Measurements from ENCODE around the gene GOLIM4. TPM values are rescaled to one million over a fixed set of nuclear protein-coding genes. Genes with fewer than 3 reads are reported as not detected.

GOLIM4 gene
- total RNA-seq, 3 donors from 2014 or later: 2.3 to 4.0 (median 2.4) TPM

DNA sequence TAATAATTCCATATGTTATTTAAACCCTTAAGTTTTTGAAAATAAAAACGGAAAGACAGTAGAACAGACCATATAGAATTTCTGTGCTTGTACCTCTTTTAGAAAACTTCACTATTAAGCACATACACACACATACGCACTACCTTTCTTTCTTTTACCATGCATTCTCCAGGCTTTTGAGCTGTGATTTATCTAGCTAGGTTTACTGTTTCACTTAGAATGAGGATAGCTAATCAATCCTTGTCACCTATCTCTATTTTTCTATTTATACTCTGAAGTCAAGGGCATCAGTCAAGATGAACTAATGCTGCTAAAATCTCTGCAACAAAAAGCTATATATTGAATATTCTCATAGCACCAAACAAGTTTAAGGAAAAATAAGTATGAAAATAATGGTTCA lies 43.2 kb downstream of the GOLIM4 start:
- H3K36me3 Mint-ChIP-seq (ENCODE audit: insufficient read depth): no peaks in the 10 kb centered on the region
- ATAC-seq (no peak), DNase-seq (no peak)
- H3K4me3 Mint-ChIP-seq: no peak overlapping the region
- H3K4me1 Mint-ChIP-seq (ENCODE audit: low read depth): no peaks in the 10 kb centered on the region
- H3K27me3 Mint-ChIP-seq (ENCODE audit: low read depth): peaks cover 3% of the 10 kb centered on the region
- H3K9me3 Mint-ChIP-seq: no peaks in the 10 kb centered on the region

DNA sequence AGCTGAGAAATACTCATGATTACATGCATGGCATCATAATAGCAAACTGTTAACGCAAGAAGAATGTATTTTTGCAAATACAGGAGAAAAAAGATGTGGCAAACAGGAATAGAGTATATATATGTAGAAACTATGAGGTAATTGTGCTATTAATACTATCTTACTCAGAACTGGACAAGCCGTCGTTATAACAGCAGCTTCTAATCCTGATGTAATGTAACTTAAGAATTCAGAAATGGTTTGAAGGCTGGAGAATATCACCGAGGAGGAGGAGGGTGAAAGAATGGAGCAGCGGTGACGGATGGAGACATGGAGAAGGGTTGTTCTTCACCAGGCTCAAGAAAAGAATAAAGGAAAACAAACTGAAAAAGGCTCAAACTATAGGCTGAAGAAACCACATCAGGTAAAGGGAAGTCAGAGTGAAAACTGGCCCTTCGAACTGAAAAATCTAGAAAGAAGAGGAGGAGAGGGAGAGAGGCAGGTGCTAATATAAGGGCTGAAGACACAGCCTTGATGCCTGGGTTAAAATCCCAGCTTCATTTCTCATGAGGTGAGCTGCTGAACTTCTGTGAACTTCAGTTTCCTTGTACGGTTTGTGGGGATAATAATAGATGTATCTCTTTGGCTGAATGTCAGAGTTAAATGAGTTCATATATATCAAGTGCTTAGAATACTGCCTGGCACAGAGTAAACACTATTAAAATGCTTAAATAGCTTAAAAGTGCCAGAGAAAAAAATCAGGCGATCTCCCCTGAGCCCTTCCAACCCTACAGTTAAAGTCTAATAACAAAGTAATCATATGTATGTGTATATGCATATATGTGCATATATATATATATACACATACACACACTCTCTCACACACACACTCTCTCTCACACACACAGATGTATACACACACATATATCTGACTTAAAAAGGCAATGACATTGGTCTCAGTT lies 43.9 kb downstream of the GOLIM4 start:
- H3K4me3 Mint-ChIP-seq: no peak overlapping the region
- H3K27me3 Mint-ChIP-seq (ENCODE audit: low read depth): peaks cover 3% of the 10 kb centered on the region
- DNase-seq (no peak), ATAC-seq (no peak)
- no peaks in the 10 kb centered on the region for H3K4me1 Mint-ChIP-seq (ENCODE audit: low read depth)
- no peaks in the 10 kb centered on the region for H3K36me3 Mint-ChIP-seq (ENCODE audit: insufficient read depth)
- H3K9me3 Mint-ChIP-seq: no peaks in the 10 kb centered on the region

DNA sequence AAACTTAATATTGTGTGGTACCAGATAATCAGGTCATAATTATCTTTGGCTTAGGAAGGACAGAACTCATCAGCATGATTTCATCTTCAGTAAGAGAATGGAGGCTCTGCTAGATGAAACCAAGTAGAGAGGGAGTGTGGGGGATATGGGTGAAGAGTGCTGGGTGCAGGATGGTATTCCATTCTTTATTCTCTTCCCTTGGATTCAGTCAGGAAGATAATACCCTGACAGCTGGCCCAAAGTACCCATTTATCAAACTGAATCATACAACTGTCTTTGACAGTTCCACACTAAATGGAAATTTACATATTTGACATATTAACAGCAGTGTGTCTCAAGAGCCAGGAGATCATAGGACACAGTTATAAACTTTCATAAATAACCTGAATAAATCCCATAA lies 44.7 kb downstream of the GOLIM4 start:
- Mint-ChIP-seq H3K36me3 (ENCODE audit: insufficient read depth) (no peaks in the 10 kb centered on the region), H3K4me3 (no peak overlapping the region), H3K4me1 (ENCODE audit: low read depth) (no peaks in the 10 kb centered on the region), H3K27me3 (ENCODE audit: low read depth) (peaks cover 3% of the 10 kb centered on the region), H3K9me3 (no peaks in the 10 kb centered on the region)
- ATAC-seq (no peak), DNase-seq (no peak)

DNA sequence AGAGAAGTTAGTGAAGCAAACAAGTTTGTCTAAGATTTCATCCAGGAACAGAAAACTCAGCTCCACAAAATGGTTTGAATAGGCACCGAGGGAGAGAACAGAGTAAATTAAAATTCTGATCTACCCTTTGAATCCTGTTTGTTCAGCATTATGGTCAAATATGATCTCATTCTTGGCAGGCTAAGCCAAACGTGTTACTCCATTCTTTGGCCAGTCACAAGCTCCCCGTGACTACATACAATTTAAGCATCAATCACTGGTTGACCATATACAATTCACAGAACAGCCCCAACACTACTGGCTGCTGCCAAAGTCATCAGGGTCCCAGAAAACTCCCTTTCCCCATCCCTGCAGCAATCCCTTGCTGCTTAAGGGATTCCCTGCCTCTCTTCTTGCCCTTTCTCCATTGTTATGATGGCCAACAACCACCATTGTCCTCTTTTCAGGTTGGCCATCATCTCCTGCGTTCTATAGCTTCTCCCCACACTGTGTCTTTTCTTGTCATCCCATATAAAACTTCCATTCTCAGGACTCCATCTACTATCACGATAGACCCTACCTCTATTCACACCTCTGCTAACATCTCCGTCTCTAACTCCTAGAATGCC lies 46.3 kb downstream of the GOLIM4 start:
- Mint-ChIP-seq H3K4me1 (ENCODE audit: low read depth) (no peaks in the 10 kb centered on the region), H3K4me3 (no peak overlapping the region), H3K27me3 (ENCODE audit: low read depth) (peaks cover 3% of the 10 kb centered on the region), H3K9me3 (no peaks in the 10 kb centered on the region), H3K36me3 (ENCODE audit: insufficient read depth) (no peaks in the 10 kb centered on the region)
- DNase-seq (no peak), ATAC-seq (no peak)

DNA sequence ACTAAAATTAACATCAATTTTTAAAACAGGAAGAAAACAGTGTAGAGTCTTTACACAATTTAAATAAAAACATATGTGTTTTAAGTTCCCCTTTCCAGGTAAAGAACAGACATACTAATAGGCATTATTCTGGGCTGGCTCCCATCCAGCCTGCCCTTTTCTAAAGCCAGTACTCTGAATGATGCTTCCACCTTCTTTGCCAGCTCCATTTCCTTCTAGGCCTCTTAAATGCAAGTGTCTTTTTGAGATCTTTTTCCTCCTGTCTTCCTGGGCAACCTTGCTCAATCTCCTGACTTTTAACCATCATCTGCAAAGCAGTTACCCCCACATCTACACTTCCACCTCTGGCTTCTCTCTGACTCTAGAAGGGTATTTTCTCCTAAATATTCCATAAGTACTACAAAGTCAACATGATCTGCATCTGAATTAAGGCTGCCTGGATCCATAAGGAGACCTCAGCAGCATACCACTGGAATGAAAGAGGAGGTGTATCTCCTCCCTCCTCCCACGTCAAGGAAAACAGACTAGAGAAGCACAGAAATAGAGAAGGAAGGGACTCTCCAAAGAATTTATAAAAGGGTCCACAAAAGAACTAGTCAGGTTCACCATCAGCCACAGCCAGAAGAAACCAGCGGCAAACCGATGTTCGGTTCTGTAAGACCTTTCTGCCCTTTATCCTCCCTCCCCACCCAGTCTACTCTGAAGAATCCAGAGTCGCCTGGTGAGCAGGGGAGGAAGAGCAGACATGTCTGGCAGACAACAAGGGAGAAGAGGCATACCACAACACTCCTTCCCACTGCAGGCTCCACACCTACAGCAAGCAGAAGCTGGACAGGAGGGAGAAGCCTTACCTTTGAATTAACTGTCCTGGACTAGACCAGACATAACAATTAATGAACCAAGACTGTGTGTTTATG lies 47.1 kb downstream of the GOLIM4 start:
- ATAC-seq (no peak), DNase-seq (no peak)
- no peak overlapping the region for H3K4me3 Mint-ChIP-seq
- peaks cover 3% of the 10 kb centered on the region for H3K27me3 Mint-ChIP-seq (ENCODE audit: low read depth)
- no peaks in the 10 kb centered on the region for H3K4me1 Mint-ChIP-seq (ENCODE audit: low read depth)
- H3K9me3 Mint-ChIP-seq: no peaks in the 10 kb centered on the region
- H3K36me3 Mint-ChIP-seq (ENCODE audit: insufficient read depth): no peaks in the 10 kb centered on the region

DNA sequence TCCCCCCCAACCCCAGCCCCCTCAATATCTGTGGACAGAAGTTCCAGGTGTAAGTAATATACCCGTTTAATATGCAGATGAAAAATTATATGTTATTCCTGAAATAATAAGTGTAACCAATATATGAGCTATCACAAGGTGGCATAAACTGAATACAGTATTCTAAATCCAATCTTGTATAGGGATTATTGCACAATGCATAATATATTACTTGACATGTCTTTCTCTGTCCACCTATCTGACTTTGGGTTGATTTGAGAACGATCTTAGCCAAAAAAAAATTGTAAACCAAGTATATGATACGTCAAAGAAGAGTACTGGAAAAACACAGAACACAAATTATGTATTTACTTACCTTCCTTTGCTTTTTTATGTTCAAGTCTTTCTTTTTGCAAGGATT lies 47.8 kb downstream of the GOLIM4 start:
- H3K4me1 Mint-ChIP-seq (ENCODE audit: low read depth): no peaks in the 10 kb centered on the region
- H3K4me3 Mint-ChIP-seq: no peak overlapping the region
- H3K36me3 Mint-ChIP-seq (ENCODE audit: insufficient read depth): no peaks in the 10 kb centered on the region
- DNase-seq (no peak), ATAC-seq (no peak)
- no peaks in the 10 kb centered on the region for H3K9me3 Mint-ChIP-seq
- H3K27me3 Mint-ChIP-seq (ENCODE audit: low read depth): peaks cover 3% of the 10 kb centered on the region

DNA sequence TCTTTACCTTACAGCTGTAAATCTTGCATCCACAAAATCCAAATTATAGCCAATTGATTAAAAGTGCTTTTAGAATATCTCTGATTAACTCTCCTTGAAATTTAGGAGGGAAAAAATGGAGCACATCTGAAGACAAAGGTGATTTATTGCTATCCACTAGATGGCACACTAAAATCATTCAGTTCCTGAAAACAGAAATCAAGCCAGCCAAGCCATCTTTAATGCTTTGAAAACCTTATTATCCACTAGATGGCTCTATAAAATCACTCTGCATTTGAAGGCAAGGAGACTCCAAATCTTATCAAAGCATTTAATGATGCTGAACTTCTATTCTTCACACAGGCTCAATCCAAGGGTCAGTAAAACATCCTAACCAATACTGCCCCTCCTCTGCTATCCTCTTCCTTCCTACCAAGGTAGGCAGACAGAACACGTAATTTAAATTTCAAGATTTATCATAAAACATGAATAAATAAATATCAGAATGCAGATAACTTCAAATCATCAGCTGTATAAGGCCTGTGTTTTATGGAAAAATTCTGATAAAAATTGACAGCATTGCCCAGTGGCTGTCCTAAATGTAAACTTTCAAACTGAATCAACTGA lies 48.4 kb downstream of the GOLIM4 start:
- peaks cover 3% of the 10 kb centered on the region for H3K27me3 Mint-ChIP-seq (ENCODE audit: low read depth)
- DNase-seq (no peak), ATAC-seq (no peak)
- no peaks in the 10 kb centered on the region for H3K36me3 Mint-ChIP-seq (ENCODE audit: insufficient read depth)
- H3K9me3 Mint-ChIP-seq: no peaks in the 10 kb centered on the region
- no peaks in the 10 kb centered on the region for H3K4me1 Mint-ChIP-seq (ENCODE audit: low read depth)
- H3K4me3 Mint-ChIP-seq: no peak overlapping the region

DNA sequence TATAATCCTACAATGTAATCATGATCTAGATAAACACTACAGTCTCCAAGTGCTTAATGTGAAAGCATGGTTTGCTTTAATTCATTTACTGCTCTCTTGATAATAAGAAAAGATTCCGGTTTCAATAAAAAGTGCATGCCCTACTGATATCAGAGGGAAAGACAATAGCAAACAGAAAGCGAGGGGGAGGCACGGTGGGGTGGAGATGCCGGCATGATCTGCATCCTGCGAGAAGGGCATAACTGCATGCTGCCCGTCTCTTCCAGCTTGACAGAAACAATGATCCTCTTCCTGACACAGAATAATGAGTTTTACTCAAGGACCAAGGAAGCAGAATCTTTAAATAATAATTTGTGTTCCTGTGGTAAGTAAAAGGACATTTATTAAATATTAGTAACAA lies 51.7 kb downstream of the GOLIM4 start:
- no peaks in the 10 kb centered on the region for H3K4me1 Mint-ChIP-seq (ENCODE audit: low read depth)
- H3K36me3 Mint-ChIP-seq (ENCODE audit: insufficient read depth): no peaks in the 10 kb centered on the region
- no peaks in the 10 kb centered on the region for H3K27me3 Mint-ChIP-seq (ENCODE audit: low read depth)
- DNase-seq (no peak), ATAC-seq (no peak)
- H3K9me3 Mint-ChIP-seq: no peaks in the 10 kb centered on the region
- H3K4me3 Mint-ChIP-seq: no peak overlapping the region

DNA sequence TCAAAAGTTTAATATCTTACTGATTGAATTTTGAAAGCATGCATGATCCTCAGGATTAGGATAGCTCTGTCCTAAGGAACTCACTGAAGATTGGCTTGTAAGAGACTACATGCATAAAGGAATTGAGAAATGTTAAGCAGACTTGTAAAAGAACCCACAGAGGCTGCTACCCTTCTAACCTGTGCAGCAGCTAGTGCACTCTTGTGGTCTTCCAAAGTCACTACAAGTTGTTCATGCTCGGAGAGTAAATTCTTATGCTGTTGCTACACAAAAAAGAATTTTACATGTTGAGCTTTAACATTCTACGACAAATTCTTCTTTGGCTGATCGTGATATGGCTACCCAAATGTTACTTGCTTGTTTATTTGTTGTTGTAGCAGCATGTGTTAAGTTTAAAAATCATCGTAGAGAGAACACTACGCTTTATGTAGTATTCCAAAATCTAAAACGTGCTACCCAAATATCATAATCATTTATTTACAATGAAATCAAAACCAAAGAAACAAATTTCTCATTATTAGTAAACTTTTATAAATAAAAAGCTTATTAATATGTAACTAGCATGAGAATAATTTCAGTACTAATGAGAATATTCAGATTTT lies 55.0 kb downstream of the GOLIM4 start:
- no peak overlapping the region for H3K4me3 Mint-ChIP-seq
- H3K9me3 Mint-ChIP-seq: no peaks in the 10 kb centered on the region
- ATAC-seq (no peak), DNase-seq (no peak)
- H3K27me3 Mint-ChIP-seq (ENCODE audit: low read depth): no peaks in the 10 kb centered on the region
- no peaks in the 10 kb centered on the region for H3K4me1 Mint-ChIP-seq (ENCODE audit: low read depth)
- H3K36me3 Mint-ChIP-seq (ENCODE audit: insufficient read depth): no peaks in the 10 kb centered on the region

DNA sequence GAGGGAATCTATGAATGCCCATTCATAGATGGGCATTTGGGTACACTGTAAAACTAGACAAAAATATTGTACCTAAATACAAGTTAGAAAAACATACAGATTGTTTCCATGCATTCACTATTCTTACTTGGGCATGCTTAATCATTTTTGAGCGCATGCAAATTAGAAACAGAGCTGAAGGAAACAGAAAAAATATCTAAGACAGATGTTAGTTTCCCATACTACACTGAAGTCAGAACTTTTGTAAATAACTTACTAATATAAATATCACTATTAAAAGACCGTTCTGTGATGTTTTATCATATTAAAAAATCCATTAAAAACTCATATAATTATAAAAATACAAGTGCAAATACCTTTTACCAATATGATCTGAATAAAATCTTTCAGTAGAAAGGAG lies 58.7 kb downstream of the GOLIM4 start:
- Mint-ChIP-seq H3K36me3 (ENCODE audit: insufficient read depth) (no peaks in the 10 kb centered on the region), H3K4me1 (ENCODE audit: low read depth) (no peaks in the 10 kb centered on the region), H3K27me3 (ENCODE audit: low read depth) (no peaks in the 10 kb centered on the region), H3K9me3 (no peaks in the 10 kb centered on the region), H3K4me3 (no peak overlapping the region)
- ATAC-seq (no peak), DNase-seq (no peak)

DNA sequence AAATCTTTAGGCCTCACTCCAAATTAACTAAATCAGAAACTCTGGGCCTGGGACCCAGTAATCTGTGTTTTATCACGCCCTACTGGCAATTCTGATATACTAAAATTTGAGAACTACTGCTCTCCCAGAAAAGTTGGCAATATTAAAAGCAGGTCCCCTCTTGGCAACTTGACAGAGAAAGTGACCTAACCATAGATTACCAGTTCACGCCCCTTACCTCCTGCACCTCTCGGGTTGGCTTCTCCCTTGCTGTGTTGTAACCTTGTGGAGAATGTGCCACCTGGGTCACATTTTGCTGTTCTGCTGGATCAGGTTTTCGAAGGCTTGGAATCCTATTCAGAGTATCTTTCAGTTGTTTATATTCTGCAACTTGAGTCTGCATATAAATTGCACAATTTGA lies 59.1 kb downstream of the GOLIM4 start:
- no peaks in the 10 kb centered on the region for H3K9me3 Mint-ChIP-seq
- no peaks in the 10 kb centered on the region for H3K36me3 Mint-ChIP-seq (ENCODE audit: insufficient read depth)
- no peaks in the 10 kb centered on the region for H3K27me3 Mint-ChIP-seq (ENCODE audit: low read depth)
- DNase-seq (no peak), ATAC-seq (no peak)
- no peak overlapping the region for H3K4me3 Mint-ChIP-seq
- H3K4me1 Mint-ChIP-seq (ENCODE audit: low read depth): no peaks in the 10 kb centered on the region

DNA sequence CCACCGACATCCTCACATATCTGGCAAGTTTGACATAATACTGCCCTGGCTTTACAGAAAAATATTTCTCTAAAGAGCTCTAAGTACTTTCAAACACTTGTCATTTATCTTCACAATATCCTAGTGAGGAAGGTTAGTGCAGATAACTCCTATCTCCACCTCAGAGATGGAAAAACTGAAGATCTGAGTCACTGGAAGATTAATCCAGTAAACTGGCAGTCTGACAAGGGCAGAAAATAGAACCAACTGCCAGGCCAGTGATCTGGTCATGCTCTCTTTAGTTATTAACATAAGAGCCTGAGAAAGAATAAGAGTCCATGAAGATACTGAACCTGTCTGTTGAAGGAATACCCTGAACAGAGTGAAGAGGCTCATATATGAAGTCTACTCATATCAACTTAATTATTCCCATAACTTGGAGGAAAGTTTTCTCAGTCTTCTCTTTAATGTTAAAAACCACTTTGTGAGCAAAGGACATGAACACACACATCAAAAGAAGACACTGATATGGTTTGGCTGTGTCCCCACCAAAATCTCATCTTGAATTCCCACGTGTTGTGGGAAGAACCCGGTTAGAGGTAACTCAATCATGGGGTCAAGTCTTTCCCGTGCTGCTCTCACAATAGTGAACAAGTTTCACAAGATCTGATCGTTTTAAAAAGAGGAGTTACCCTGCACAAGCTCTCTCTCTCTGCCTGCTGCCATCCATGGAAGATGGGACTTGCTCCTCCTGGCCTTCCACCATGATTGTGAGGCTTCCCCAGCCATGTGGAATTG lies 61.4 kb downstream of the GOLIM4 start:
- Mint-ChIP-seq H3K4me1 (ENCODE audit: low read depth) (no peaks in the 10 kb centered on the region), H3K27me3 (ENCODE audit: low read depth) (no peaks in the 10 kb centered on the region), H3K9me3 (no peaks in the 10 kb centered on the region), H3K4me3 (no peak overlapping the region), H3K36me3 (ENCODE audit: insufficient read depth) (no peaks in the 10 kb centered on the region)
- DNase-seq: no peak
- ATAC-seq: no peak

DNA sequence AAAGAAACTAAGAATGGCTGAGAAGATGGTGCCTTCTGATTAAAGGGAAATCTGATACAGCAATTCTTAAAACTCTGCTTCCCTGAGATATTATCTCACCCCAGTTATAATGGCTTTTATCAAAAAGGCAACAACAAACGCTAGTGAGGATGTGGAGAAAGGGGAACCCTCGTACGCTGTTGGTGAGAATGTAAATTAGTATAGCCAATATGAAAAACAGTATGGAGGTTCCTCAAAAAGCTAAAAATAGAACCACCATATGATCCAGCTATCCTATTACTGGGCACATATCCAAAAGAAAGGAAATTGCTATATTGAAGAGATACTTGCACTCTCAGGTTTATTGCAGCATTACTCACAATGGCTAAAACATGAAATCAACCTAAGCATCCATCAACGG lies 65.1 kb downstream of the GOLIM4 start:
- H3K4me3 Mint-ChIP-seq: no peak overlapping the region
- no peak for DNase-seq

More for the DNA sequence above, 65.1 kb downstream of the GOLIM4 start:
- no peak for ATAC-seq
- Mint-ChIP-seq H3K9me3 (no peaks in the 10 kb centered on the region), H3K27me3 (ENCODE audit: low read depth) (no peaks in the 10 kb centered on the region), H3K36me3 (ENCODE audit: insufficient read depth) (no peaks in the 10 kb centered on the region), H3K4me1 (ENCODE audit: low read depth) (no peaks in the 10 kb centered on the region)
